IMR-90 (cell line): Measurements from ENCODE around the gene SRRM2. TPM values are rescaled to one million over a fixed set of nuclear protein-coding genes. Genes with fewer than 3 reads are reported as not detected.

ENCODE experiments used
- ATAC-seq: fragments of 200-7000 bp; cut with Tn5 transposase; 2 replicates; pipeline ENCODE4 v1.9.1; 2020; ENCODE audit warnings: low read depth, mild to moderate bottlenecking, moderate library complexity
- BruUV-seq: library from RNA; stranded (reverse); fragments of 400-500 nt; replicated peaks from 2 replicates; lab custom pipeline; 2021; lab: Mats Ljungman, UMichigan
- CTCF ChIA-PET: fragments of 300-600 bp; formaldehyde crosslinking; extraction: SDS; loops from one replicate; lab custom pipeline; 2021; ENCODE audit warnings: antibody characterized with exemption; lab: Yijun Ruan, JAX
- POLR2A ChIA-PET: fragments of 300-600 bp; sonication (Branson Sonifier 250); formaldehyde crosslinking; loops from one replicate; lab custom pipeline; 2022; ENCODE audit warnings: antibody characterized with exemption; ENCODE audit not compliant: unreplicated experiment; lab: Charles Lee
- DNase-seq: peaks from one replicate; pipeline ENCODE4 v3.0.0; 2013
- H2AFZ ChIP-seq: replicated peaks from 2 replicates; pipeline ENCODE3; 2013; ENCODE audit warnings: low read length, mild to moderate bottlenecking; ENCODE audit not compliant: poor library complexity
- H2AK5ac ChIP-seq: 2 replicates; pipeline ENCODE4 v1.6.1; 2013; ENCODE audit warnings: low read depth, low read length, inconsistent platforms
- H2AK9ac ChIP-seq: replicated peaks from 2 replicates; pipeline ENCODE3; 2013; ENCODE audit warnings: mild to moderate bottlenecking, low read depth, low read length, moderate library complexity; ENCODE audit not compliant: poor library complexity
- H2BK120ac ChIP-seq: 2 replicates; pipeline ENCODE4 v1.6.1; 2013; ENCODE audit warnings: low read depth, low read length, inconsistent platforms
- H2BK15ac ChIP-seq: 3 replicates; pipeline ENCODE4 v1.6.1; 2013; ENCODE audit warnings: low read depth, low read length, inconsistent platforms
- H2BK20ac ChIP-seq: 2 replicates; pipeline ENCODE4 v1.6.1; 2013; ENCODE audit warnings: low read depth, mild to moderate bottlenecking, inconsistent platforms, low read length, moderate library complexity
- H2BK5ac ChIP-seq: 2 replicates; pipeline ENCODE4 v1.6.1; 2013; ENCODE audit warnings: mild to moderate bottlenecking, low read depth, low read length, inconsistent platforms; ENCODE audit not compliant: poor library complexity, severe bottlenecking
- H3K14ac ChIP-seq: replicated peaks from 2 replicates; pipeline ENCODE4 v1.6.1; 2013; ENCODE audit warnings: low read depth, low read length, inconsistent platforms
- H3K18ac ChIP-seq: 2 replicates; pipeline ENCODE4 v1.6.1; 2013; ENCODE audit warnings: low read depth, low read length, control low read depth
- H3K23ac ChIP-seq: 2 replicates; pipeline ENCODE4 v1.6.1; 2013; ENCODE audit warnings: low read depth, low read length, inconsistent platforms
- H3K27ac ChIP-seq: 2 replicates; pipeline ENCODE4 v1.5.1; 2013; ENCODE audit warnings: mild to moderate bottlenecking, control low read depth, low read length; ENCODE audit not compliant: insufficient read depth
- H3K27me3 ChIP-seq: 2 replicates; pipeline ENCODE4 v1.6.1; 2013; ENCODE audit warnings: low read length; ENCODE audit not compliant: control insufficient read depth, insufficient read depth
- H3K36me3 ChIP-seq: 2 replicates; pipeline ENCODE4 v1.6.1; 2013; ENCODE audit warnings: low read length, mixed read lengths; ENCODE audit not compliant: control insufficient read depth, insufficient read depth
- H3K4ac ChIP-seq: 2 replicates; pipeline ENCODE4 v1.6.1; 2013; ENCODE audit warnings: low read depth, low read length, inconsistent platforms
- H3K4me1 ChIP-seq: 2 replicates; pipeline ENCODE4 v1.6.1; 2013; ENCODE audit warnings: low read length, mixed read lengths; ENCODE audit not compliant: control insufficient read depth, insufficient read depth
- H3K4me2 ChIP-seq: 2 replicates; pipeline ENCODE4 v1.6.1; 2013; ENCODE audit warnings: low read depth, mild to moderate bottlenecking, control low read depth, low read length, moderate library complexity
- H3K4me3 ChIP-seq: 2 replicates; pipeline ENCODE4 v1.5.1; 2013; ENCODE audit warnings: low read depth, mild to moderate bottlenecking, control low read depth, low read length, moderate library complexity; ENCODE audit not compliant: insufficient read depth
- H3K56ac ChIP-seq: 2 replicates; pipeline ENCODE4 v1.6.1; 2013; ENCODE audit warnings: low read length, inconsistent platforms; ENCODE audit not compliant: insufficient read depth; ENCODE audit errors: extremely low read depth
- H3K79me1 ChIP-seq, 2 experiments: 2 replicates each; pipeline ENCODE4 v1.6.1; 2013; ENCODE audit warnings: low read length in 2 of 2, inconsistent platforms in 1 of 2, low read depth in 1 of 2
- H3K9ac ChIP-seq: 2 replicates; pipeline ENCODE4 v1.6.1; 2013; ENCODE audit warnings: low read depth, low read length, control low read depth
- H3K9me1 ChIP-seq: 2 replicates; pipeline ENCODE4 v1.6.1; 2013; ENCODE audit warnings: low read length, inconsistent platforms; ENCODE audit not compliant: insufficient read depth
- H3K9me3 ChIP-seq: 2 replicates; pipeline ENCODE4 v1.6.1; 2013; ENCODE audit warnings: low read length; ENCODE audit not compliant: control insufficient read depth, insufficient read depth
- H4K20me1 ChIP-seq: 2 replicates; pipeline ENCODE4 v1.6.1; 2013; ENCODE audit warnings: low read length, inconsistent platforms; ENCODE audit not compliant: insufficient read depth
- H4K5ac ChIP-seq: 2 replicates; pipeline ENCODE4 v1.6.1; 2013; ENCODE audit warnings: mild to moderate bottlenecking, low read depth, low read length, control low read depth
- H4K8ac ChIP-seq, 2 experiments: 2 replicates each; pipeline ENCODE4 v1.6.1; 2013; ENCODE audit warnings: low read depth in 2 of 2, low read length in 2 of 2, control low read depth in 1 of 2, inconsistent platforms in 1 of 2
- H4K91ac ChIP-seq: 2 replicates; pipeline ENCODE4 v1.6.1; 2013; ENCODE audit warnings: low read depth, low read length, inconsistent platforms; ENCODE audit not compliant: insufficient read depth
- MAFK ChIP-seq: IDR thresholded peaks from 2 replicates; pipeline ENCODE4 v1.6.1; 2012; ENCODE audit warnings: low read depth, low read length, improper control_type of control experiment
- SMC3 ChIP-seq: fragments of 150-350 bp; IDR thresholded peaks from 2 replicates; pipeline ENCODE4 v1.6.1; 2016; ENCODE audit warnings: low read depth, mild to moderate bottlenecking, antibody characterized with exemption, low read length, moderate library complexity
- USF2 ChIP-seq: fragments of 150-350 bp; IDR thresholded peaks from 2 replicates; pipeline ENCODE4 v1.6.1; 2017; ENCODE audit warnings: mild to moderate bottlenecking, antibody characterized with exemption, low read length, low read depth
- WGBS, 2 experiments: methylation state at CpG; one replicate each; pipeline versions ENCODE4 v1.1.5 to v1.1.7; 2013; ENCODE audit warnings: missing lambda C conversion rate in 2 of 2; ENCODE audit not compliant: insufficient read length in 1 of 2; ENCODE audit errors: extremely low coverage in 2 of 2; 5-methylcytosine and 5-hydroxymethylcytosine counted together
- dilution Hi-C: fragments of 300-500 bp; cut with HindIII; formaldehyde crosslinking; loops from one replicate; pipeline ENCODE4 v1.14.3; 2018; ENCODE audit warnings: low sequenced_read_pairs; ENCODE audit not compliant: unreplicated experiment
- in situ Hi-C: fragments of 300-500 bp; cut with MboI; formaldehyde crosslinking; loops from 3 replicates; pipeline ENCODE4 v1.14.3; 2019; ENCODE audit warnings: low sequenced_read_pairs, inconsistent platforms, mixed read lengths
- intact Hi-C: fragments of 100-400 bp; cut with micrococcal nuclease; formaldehyde crosslinking; loops from 2 replicates; pipeline ENCODE4 v1.10.0; 2022
- polyA plus RNA-seq, 3 experiments: library from polyadenylated mRNA; depleted of rRNA; stranded (reverse); fragments of >200 nt; gene quantifications; 2 replicates each; pipeline ENCODE4 v1.2.3, GENCODE V29; 2012; ENCODE audit warnings: low replicate concordance in 1 of 3
- total RNA-seq: library from RNA; depleted of rRNA; stranded (reverse); fragments of >200 nt; gene quantifications from 2 replicates; pipeline ENCODE4 v1.2.3, GENCODE V29; 2012

The SRRM2 gene
- total and polyA plus RNA-seq, 2 of the 4 experiments (the other 2 are of a cell fraction) = 20.3 to 300 TPM

GRCh38 chr16:2745961-2746360, 6.5 kb upstream of the SRRM2 start:
- Histone ChIP-seq H4K5ac (no peak overlapping the region), H3K9me3 (no peaks in the 10 kb centered on the region), H2BK120ac (no peak overlapping the region), H2BK15ac (no peak overlapping the region), H3K4me3 (no peak overlapping the region), H4K20me1 (no peaks in the 10 kb centered on the region), H2BK5ac (no peak overlapping the region), H2AFZ (no peak overlapping the region), H3K56ac (no peak overlapping the region), H2BK20ac (no peak overlapping the region), H3K14ac (no peak overlapping the region), H3K9me1 (no peaks in the 10 kb centered on the region), H3K4me2 (no peak overlapping the region), H3K36me3 (no peaks in the 10 kb centered on the region), H4K8ac (no peak overlapping the region), H3K9ac (no peak overlapping the region), H3K27me3 (no peaks in the 10 kb centered on the region; the same call in 1 of the 2 replicates), H2AK9ac (no peak overlapping the region), H4K91ac (no peak overlapping the region), H3K79me1 (peaks cover 3 to 4% of the 10 kb centered on the region in 2 experiments; a peak in 1 of 4 replicates), H2AK5ac (no peak overlapping the region), H3K4ac (no peak overlapping the region), H3K27ac (no peak overlapping the region), H3K18ac (no peak overlapping the region), H3K4me1 (no peaks in the 10 kb centered on the region), H3K23ac (no peak overlapping the region)
- in situ Hi-C loops (no loop called here), dilution Hi-C loops (no loop called here), intact Hi-C loops (no loop called here)
- TF ChIP-seq MAFK (no peak), SMC3 (no peak), USF2 (no peak)
- CTCF ChIA-PET = no interaction called here
- 91% methylated on average over 5 of the region's 9 CpGs; no CpG with 5 or more reads in 1 of the 2 experiments for WGBS, 2 experiments
- DNase-seq (no peak), ATAC-seq (no peak)
- POLR2A ChIA-PET = no interaction called here
- no TSS peak for BruUV-seq
